Small intestine (tissue), 7 donors: Measurements from ENCODE around the gene HCAR2. TPM values are rescaled to one million over a fixed set of nuclear protein-coding genes. Genes with fewer than 3 reads are reported as not detected.

Experiments used
- DNase-seq, 2 donors: peaks; one replicate each; pipeline versions ENCODE4 v3.0.0 to v3.0.0-alpha.2; 2013
- FAIRE-seq: peaks from 2 replicates; lab custom pipeline; 2012; peaks lifted over from hg19 to GRCh38; lab: Jason Lieb, UNC
- H3K27ac ChIP-seq, 3 donors: one replicate each; pipeline ENCODE4 v1.5.1; 2013; ENCODE audit warnings: low read length in 2 of 3, mild to moderate bottlenecking in 2 of 3, control low read depth in 1 of 3, inconsistent platforms in 1 of 3, low read depth in 1 of 3, moderate library complexity in 1 of 3
- H3K27me3 ChIP-seq, 3 donors: one replicate each; pipeline ENCODE4 v1.6.1; 2013; ENCODE audit warnings: low read length in 3 of 3, inconsistent platforms in 1 of 3; ENCODE audit not compliant: control insufficient read depth in 3 of 3, insufficient read depth in 3 of 3
- H3K36me3 ChIP-seq, 3 donors: one replicate each; pipeline ENCODE4 v1.6.1; 2013; ENCODE audit warnings: low read length in 3 of 3, inconsistent platforms in 1 of 3, low read depth in 1 of 3, mild to moderate bottlenecking in 1 of 3, moderate library complexity in 1 of 3; ENCODE audit not compliant: control insufficient read depth in 3 of 3, insufficient read depth in 2 of 3
- H3K4me1 ChIP-seq, 3 donors: one replicate each; pipeline ENCODE4 v1.6.1; 2013; ENCODE audit warnings: low read length in 2 of 3, inconsistent platforms in 1 of 3, low read depth in 1 of 3, mild to moderate bottlenecking in 1 of 3, moderate library complexity in 1 of 3; ENCODE audit not compliant: control insufficient read depth in 3 of 3, insufficient read depth in 2 of 3
- H3K4me3 ChIP-seq, 3 donors: one replicate each; pipeline ENCODE4 v1.5.1; 2013; ENCODE audit warnings: low read length in 3 of 3, control low read depth in 1 of 3, inconsistent platforms in 1 of 3, low read depth in 1 of 3, mild to moderate bottlenecking in 1 of 3, moderate library complexity in 1 of 3
- H3K9me3 ChIP-seq, 2 donors: one replicate each; pipeline ENCODE4 v1.6.1; 2013; ENCODE audit warnings: low read depth in 1 of 2, low read length in 1 of 2; ENCODE audit not compliant: control insufficient read depth in 2 of 2, insufficient read depth in 1 of 2
- WGBS, 3 donors: extraction: QIAGEN DNeasy Blood & Tissue Kit; methylation state at CpG; one replicate each; pipeline ENCODE4 v1.1.7; 2013; 5-methylcytosine and 5-hydroxymethylcytosine counted together
- polyA plus RNA-seq, 4 donors: library from polyadenylated mRNA; stranded (reverse) in 3 of 4; unstranded in 1 of 4; fragments of 200-250 nt in 3 of 4; fragments of 120-200 nt in 1 of 4; gene quantifications; one replicate each; pipeline versions ENCODE4 v1.2.1 to v1.2.3, GENCODE V29; 2013
- donor health status: healthy with polysubstance abuse.
- donor health status: control.
- donor health status: control.
- donor health status: Bipolar disorder and iron deficiency.
- donor health status: healthy.

The HCAR2 gene
- polyA plus RNA-seq, 4 donors, result 0.52 to 1.8 TPM; not detected in 2

GRCh38 chr12:122740351-122740750, 37.2 kb upstream of the HCAR2 start:
- Histone ChIP-seq H3K27ac (no peak overlapping the region), H3K9me3 (peaks cover 0 to 11% of the 10 kb centered on the region in 2 donors), H3K4me3 (no peak overlapping the region), H3K27me3 (no peaks in the 10 kb centered on the region), H3K4me1 (no peaks in the 10 kb centered on the region), H3K36me3 (no peaks in the 10 kb centered on the region)
- no peak for FAIRE-seq
- DNase-seq, result no peak
- 92 to 93% (median 92%) methylated on average over 7 of the region's 7 CpGs for WGBS, 3 donors

GRCh38 chr12:122738571-122738970, 35.4 kb upstream of the HCAR2 start:
- no peak for DNase-seq
- no peaks in the 10 kb centered on the region for H3K27me3 ChIP-seq
- no peak for FAIRE-seq
- 77 to 88% (median 85%) methylated on average over 7 of the region's 7 CpGs for WGBS, 3 donors
- no peak overlapping the region for H3K27ac ChIP-seq
- no peaks in the 10 kb centered on the region for H3K4me1 ChIP-seq
- H3K36me3 ChIP-seq, result no peaks in the 10 kb centered on the region
- H3K4me3 ChIP-seq, result no peak overlapping the region
- H3K9me3 ChIP-seq, result peaks cover 0 to 11% of the 10 kb centered on the region in 2 donors

DNA sequence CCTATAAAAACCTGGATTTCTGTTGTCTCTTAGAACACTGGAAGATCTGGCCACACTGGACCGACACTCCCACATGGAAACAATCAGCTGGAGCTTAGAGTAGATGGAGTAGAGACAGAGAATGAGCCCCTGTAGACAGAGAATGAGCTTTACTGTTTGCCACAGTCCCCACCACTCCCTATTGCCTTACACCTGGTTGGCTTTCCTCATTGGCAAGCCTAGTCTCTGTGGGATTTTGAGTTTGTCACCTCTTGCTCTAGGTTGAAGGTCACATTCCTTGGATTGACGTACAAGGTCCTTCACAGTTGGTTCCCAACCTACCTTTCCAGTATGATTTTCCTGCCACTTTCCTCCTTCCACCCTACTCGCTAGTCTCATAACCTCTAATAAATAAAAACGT, 29.5 kb upstream of the HCAR2 start:
- 85 to 92% (median 86%) methylated on average over 4 of the region's 4 CpGs for WGBS, 3 donors
- Histone ChIP-seq H3K27me3 (no peaks in the 10 kb centered on the region), H3K9me3 (peaks cover 0 to 2% of the 10 kb centered on the region in 2 donors), H3K27ac (no peak overlapping the region), H3K4me1 (peaks cover 0 to 3% (median 0%) of the 10 kb centered on the region in 3 donors), H3K36me3 (no peaks in the 10 kb centered on the region), H3K4me3 (no peak overlapping the region)
- FAIRE-seq (no peak), DNase-seq (no peak)

GRCh38 chr12:122732170-122732569, 29.0 kb upstream of the HCAR2 start:
- peaks cover 0 to 2% of the 10 kb centered on the region in 2 donors for H3K9me3 ChIP-seq
- 69 to 82% (median 74%) methylated on average over 3 of the region's 3 CpGs for WGBS, 3 donors
- FAIRE-seq, result no peak
- no peak overlapping the region for H3K4me3 ChIP-seq
- no peak overlapping the region for H3K27ac ChIP-seq
- H3K36me3 ChIP-seq, result no peaks in the 10 kb centered on the region
- DNase-seq, result no peak
- no peaks in the 10 kb centered on the region for H3K27me3 ChIP-seq
- peaks cover 0 to 3% (median 0%) of the 10 kb centered on the region in 3 donors for H3K4me1 ChIP-seq

- H3K9me3 ChIP-seq, result no peaks in the 10 kb centered on the region
- no peaks in the 10 kb centered on the region for H3K36me3 ChIP-seq
- H3K4me1 ChIP-seq, result peaks cover 0 to 4% (median 3%) of the 10 kb centered on the region in 3 donors
- no peaks in the 10 kb centered on the region for H3K27me3 ChIP-seq
- no peak for FAIRE-seq
- 58 to 68% (median 65%) methylated on average over 32 of the region's 32 CpGs for WGBS, 3 donors
- peak in 1 of 2 donors; percentile 15 for DNase-seq
- H3K4me3 ChIP-seq, result no peak within 1 kb of the TSS
- no peak within 1 kb of the TSS for H3K27ac ChIP-seq
Measured at GRCh38 chr12:122730215-122731014, 27.3 kb upstream of the HCAR2 start, which contains the start of gene HCAR1. HCAR1 (minus strand) TSS chr12:122730844; CDS start chr12:122730339, 505 bp downstream.

DNA sequence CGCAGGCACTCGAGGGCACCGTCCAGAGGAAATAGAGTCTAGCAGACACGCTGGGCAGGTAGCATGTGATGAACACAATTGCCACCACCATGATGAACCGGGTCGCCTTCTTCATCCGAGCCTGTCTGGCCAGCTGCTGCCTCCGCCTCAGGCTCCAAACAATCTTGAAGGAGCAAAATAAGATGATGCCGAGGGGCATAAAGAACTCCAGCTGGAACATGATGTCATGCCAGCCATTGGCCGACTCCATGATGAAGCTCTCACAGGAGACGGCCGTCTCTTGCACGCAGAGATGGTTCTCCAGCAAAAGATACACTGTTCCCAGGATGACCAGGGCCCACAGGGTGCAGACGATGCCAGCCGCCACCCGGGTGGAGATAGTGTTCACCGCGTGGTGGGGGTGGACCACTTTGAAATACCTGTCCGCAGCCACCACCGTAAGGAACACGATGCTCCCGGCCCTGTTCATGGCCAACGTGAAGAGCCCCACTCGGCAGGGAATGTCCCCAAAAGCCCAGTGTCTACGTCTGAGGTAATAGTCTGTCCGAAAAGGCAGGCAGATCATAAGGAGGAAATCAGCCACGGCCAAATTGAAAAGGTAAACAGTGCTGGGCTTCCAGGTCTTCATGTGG, 26.5 kb upstream of the HCAR2 start:
- Histone ChIP-seq H3K27ac (no peak overlapping the region), H3K4me3 (no peak overlapping the region), H3K36me3 (no peaks in the 10 kb centered on the region), H3K27me3 (no peaks in the 10 kb centered on the region), H3K9me3 (no peaks in the 10 kb centered on the region), H3K4me1 (peaks cover 0 to 4% (median 3%) of the 10 kb centered on the region in 3 donors)
- no peak for FAIRE-seq
- no peak for DNase-seq
- 90 to 91% (median 90%) methylated on average over 27 of the region's 27 CpGs for WGBS, 3 donors

DNA sequence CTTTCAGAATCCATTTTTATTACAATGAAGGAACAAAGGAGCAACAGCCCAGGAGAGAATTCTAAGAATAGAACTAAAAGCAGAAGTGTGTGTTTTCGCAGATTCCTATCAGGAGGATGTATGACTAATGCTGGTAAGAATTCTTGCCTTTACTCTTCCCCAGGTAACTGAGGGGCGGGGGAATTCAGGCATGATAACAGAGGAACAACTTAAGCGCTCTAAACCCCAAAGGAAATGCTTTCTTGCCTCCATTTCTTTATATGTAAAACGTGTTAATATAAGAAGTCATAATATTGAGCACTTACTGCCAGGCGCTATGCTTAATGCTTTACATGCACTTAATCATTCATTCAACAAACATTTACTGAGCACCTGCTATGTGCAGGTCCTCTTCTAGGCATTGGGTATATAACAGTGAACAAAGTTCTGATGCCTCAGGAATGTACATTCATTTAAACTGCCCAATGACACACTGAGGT, 23.0 kb upstream of the HCAR2 start:
- peak overlapping the region in 1 of 3 donors; percentile 54 for H3K27ac ChIP-seq
- H3K4me3 ChIP-seq, result no peak overlapping the region
- H3K9me3 ChIP-seq, result no peaks in the 10 kb centered on the region
- H3K27me3 ChIP-seq, result no peaks in the 10 kb centered on the region
- H3K36me3 ChIP-seq, result no peaks in the 10 kb centered on the region
- FAIRE-seq (no peak), DNase-seq (peak in 1 of 2 donors; percentile 62)
- H3K4me1 ChIP-seq, result peaks cover 0 to 13% (median 3%) of the 10 kb centered on the region in 3 donors
- WGBS, 3 donors, result 24 to 28% (median 24%) methylated on average over 5 of the region's 5 CpGs

DNA sequence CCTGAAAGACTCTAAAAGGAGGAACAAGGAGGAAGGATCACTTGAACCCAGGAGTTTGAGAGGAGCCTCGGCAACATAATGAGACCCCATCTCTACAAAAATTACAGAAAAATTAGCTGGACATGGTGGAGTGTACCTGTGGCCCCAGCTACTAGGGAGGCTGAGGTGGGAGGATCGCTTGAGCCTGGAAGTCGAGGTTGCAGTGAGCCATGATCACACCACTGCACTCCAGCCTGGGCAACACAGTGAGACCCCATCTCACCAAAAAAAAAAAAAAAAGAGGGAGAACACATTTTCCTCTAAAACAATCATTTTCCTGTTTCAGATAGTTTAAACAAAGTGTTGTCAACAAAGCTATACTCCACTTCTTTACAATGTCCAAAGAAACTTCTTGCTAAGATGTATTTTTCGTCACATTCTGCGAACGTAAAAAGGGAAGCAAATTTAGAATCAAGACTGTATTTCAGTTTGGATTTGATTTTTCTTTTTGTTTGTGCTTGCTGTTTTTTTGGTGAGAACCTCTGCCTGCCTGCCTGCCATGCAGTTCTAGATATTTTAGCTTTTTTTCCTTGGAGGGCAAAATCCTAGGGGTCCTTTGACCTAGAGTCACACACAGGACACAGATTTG, 22.4 kb upstream of the HCAR2 start:
- Histone ChIP-seq H3K9me3 (no peaks in the 10 kb centered on the region), H3K36me3 (no peaks in the 10 kb centered on the region), H3K4me3 (no peak overlapping the region), H3K27ac (peak overlapping the region in 1 of 3 donors; percentile 54), H3K4me1 (peaks cover 0 to 17% (median under 1%) of the 10 kb centered on the region in 3 donors), H3K27me3 (no peaks in the 10 kb centered on the region)
- 84 to 88% (median 87%) methylated on average over 6 of the region's 6 CpGs for WGBS, 3 donors
- DNase-seq, result no peak
- FAIRE-seq, result no peak
